H1 (cell line): ENCODE results near the gene MPPED1. TPM values are rescaled to one million over a fixed set of nuclear protein-coding genes. Genes with fewer than 3 reads are reported as not detected.
A peak's percentile ranks its signal among the peaks of the same experiment; 100 is the strongest.

Experiments used
- BACH1 ChIP-seq: IDR thresholded peaks from 2 replicates; pipeline ENCODE4 v1.6.1; 2012; ENCODE audit warnings: low read length, improper control_type of control experiment
- BCL11A ChIP-seq, 2 experiments: IDR thresholded peaks; one replicate each; pipeline ENCODE4 v1.6.1; 2011; ENCODE audit warnings: low read depth in 2 of 2, low read length in 2 of 2, mild to moderate bottlenecking in 2 of 2
- CBX8 ChIP-seq: fragments of 300-800, 300-1000 bp; sonication (generic); IDR thresholded peaks from 2 replicates; pipeline ENCODE4 v1.7.1; 2016; ENCODE audit warnings: low read depth, low read length, borderline replicate concordance
- CEBPB ChIP-seq: IDR thresholded peaks from 2 replicates; pipeline ENCODE4 v1.6.1; 2012; ENCODE audit warnings: low read depth, low read length
- EZH2 ChIP-seq: fragments of 200-600 bp; sonication (generic); IDR thresholded peaks from 2 replicates; pipeline ENCODE4 v1.7.1; 2012; ENCODE audit warnings: low read depth, mild to moderate bottlenecking, moderate library complexity, low read length, inconsistent platforms; ENCODE audit not compliant: severe bottlenecking
- GABPA ChIP-seq: IDR thresholded peaks from 2 replicates; pipeline ENCODE4 v1.6.1; 2011; ENCODE audit warnings: mild to moderate bottlenecking, low read length, moderate library complexity, borderline replicate concordance; ENCODE audit not compliant: insufficient read depth
- HDAC6 ChIP-seq: IDR thresholded peaks from one replicate; pipeline ENCODE4 v1.7.1; 2012; ENCODE audit warnings: low read depth, mild to moderate bottlenecking, inconsistent platforms, low read length, moderate library complexity
- KDM4A ChIP-seq: IDR thresholded peaks from one replicate; pipeline ENCODE4 v1.7.1; 2012; ENCODE audit warnings: low read depth, mild to moderate bottlenecking, moderate library complexity, low read length, inconsistent platforms; ENCODE audit not compliant: severe bottlenecking
- KDM5A ChIP-seq: fragments of 200-600 bp; IDR thresholded peaks from 2 replicates; pipeline ENCODE4 v1.7.1; 2012; ENCODE audit warnings: mild to moderate bottlenecking, low read length, inconsistent platforms, mixed read lengths
- POLR2A ChIP-seq, 2 experiments: IDR thresholded peaks; 1 replicate in 1 of 2; 2 replicates in 1 of 2; pipeline ENCODE4 v1.6.1; 2011; ENCODE audit warnings: low read depth in 2 of 2, low read length in 2 of 2, mild to moderate bottlenecking in 2 of 2; ENCODE audit errors: control extremely low read depth in 1 of 2
- RAD21 ChIP-seq, 2 experiments: IDR thresholded peaks in 1 of 2; conservative IDR thresholded peaks in 1 of 2; 2 replicates each; pipeline ENCODE4 v1.6.1; 2011; ENCODE audit warnings: low read depth in 2 of 2, low read length in 2 of 2, improper control_type of control experiment in 1 of 2, inconsistent platforms in 1 of 2, mild to moderate bottlenecking in 1 of 2, moderate library complexity in 1 of 2
- RNF2 ChIP-seq: fragments of 200-900, 300-1000 bp; sonication (generic); IDR thresholded peaks from 2 replicates; pipeline ENCODE4 v1.7.1; 2016; ENCODE audit warnings: borderline replicate concordance, low read depth, mild to moderate bottlenecking, antibody characterized with exemption, low read length; ENCODE audit not compliant: poor library complexity, severe bottlenecking; ENCODE audit errors: missing control alignments
- SAP30 ChIP-seq: fragments of 300-600 bp; sonication (generic); IDR thresholded peaks from 2 replicates; pipeline ENCODE4 v1.7.1; 2012; ENCODE audit warnings: low read length, moderate library complexity, mild to moderate bottlenecking, inconsistent platforms; ENCODE audit not compliant: insufficient read depth, insufficient replicate concordance
- SRF ChIP-seq: IDR thresholded peaks from 2 replicates; pipeline ENCODE4 v1.6.1; 2011; ENCODE audit warnings: mild to moderate bottlenecking, low read depth, low read length, moderate library complexity
- TAF1 ChIP-seq: IDR thresholded peaks from 2 replicates; pipeline ENCODE4 v1.6.1; 2011; ENCODE audit warnings: mild to moderate bottlenecking, low read depth, low read length
- polyA plus RNA-seq, 7 experiments: library from polyadenylated mRNA; depleted of rRNA in 3 of 7; stranded (reverse) in 5 of 7; unstranded in 2 of 7; fragments of >200 nt in 5 of 7; fragments of 200-250 nt in 2 of 7; gene quantifications; 1 replicate in 5 of 7; 2 replicates in 1 of 7; 4 replicates in 1 of 7; pipeline versions ENCODE4 v1.2.1 to v1.2.3, GENCODE V29; 2011 to 2013; ENCODE audit warnings: missing spikeins in 2 of 7, mixed read lengths in 2 of 7
- total RNA-seq: library from RNA; stranded (reverse); fragmentation: NEBNext Ultra II Directional; extraction: Animal tissue kit (Norgen Biotek cat#: 25700); gene quantifications from 2 replicates; pipeline ENCODE4 v1.2.1, GENCODE V29; 2021
- TF ChIP-seq, protein P1 (sequence below), 3 experiments: IDR thresholded peaks; 1 replicate in 2 of 3; 2 replicates in 1 of 3; pipeline versions ENCODE4 v1.5.1 to v1.6.1; 2011; ENCODE audit warnings: low read length in 3 of 3, mild to moderate bottlenecking in 3 of 3, inconsistent platforms in 2 of 3, low read depth in 1 of 3, moderate library complexity in 1 of 3; ENCODE audit not compliant: insufficient read depth in 1 of 3; ENCODE audit errors: control extremely low read depth in 1 of 3

MPPED1 gene
- total and polyA plus RNA-seq, 2 of the 8 experiments (the other 6 are each of a cell fraction or from before 2014, with no cell fraction given): 0.29 to 0.37 TPM

DNA sequence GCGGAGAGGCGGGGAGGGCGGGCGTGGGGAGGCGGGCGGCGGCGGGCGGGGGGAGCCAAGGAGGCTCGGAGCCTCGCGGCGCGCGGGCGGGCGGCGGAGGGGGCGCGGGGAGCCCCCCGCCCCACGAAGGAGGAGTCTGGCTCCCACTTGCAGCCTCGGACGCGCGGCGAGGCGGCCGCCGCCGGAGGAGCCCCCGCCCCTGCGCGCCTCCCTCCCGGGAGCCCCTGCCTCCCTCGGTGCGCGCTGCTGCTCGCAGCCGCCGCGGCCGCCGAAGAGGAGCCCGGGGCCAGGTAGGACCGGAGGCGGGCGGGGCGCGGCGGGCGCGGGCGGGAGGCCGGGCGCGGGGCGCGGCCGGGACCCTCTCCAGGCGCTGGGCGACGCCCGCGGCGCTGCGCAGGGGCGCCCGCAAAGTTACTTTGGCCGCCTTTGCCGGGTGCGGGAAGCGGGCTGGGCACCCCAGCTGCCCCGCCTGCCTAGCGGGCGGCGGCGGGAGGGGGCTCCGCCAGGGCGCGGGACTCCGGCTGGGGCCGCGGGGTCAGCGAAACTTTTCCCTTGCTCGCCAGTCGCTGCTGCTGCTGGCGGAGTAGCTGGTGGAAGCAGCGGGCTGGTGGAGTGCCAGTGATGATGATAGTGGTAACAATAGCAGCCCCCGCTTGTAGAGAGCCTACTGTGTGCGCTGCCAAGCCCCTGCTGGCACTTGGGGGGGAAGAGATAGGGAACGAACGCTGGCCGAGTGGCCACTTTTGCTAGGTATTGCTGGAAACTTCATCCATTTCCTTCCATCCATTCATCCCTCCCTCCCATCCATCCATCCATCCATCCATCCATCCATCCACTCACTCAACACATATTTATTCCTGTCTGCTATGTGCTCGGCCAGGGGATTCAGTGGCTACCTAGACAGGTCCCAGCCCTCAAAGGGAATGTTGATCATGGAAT, at the start of gene MPPED1 (continued):
- TF ChIP-seq RAD21 (IDR thresholded peaks at IDR 0.05 in 1 of 2, conservative IDR thresholded peaks at IDR 0.05 in 1 of 2; ENCODE audit: low read depth in 2 of 2, low read length in 2 of 2): no peak
- no peak for TF ChIP-seq TAF1
- no peak for TF ChIP-seq RNF2
- no peak for TF ChIP-seq HDAC6
- TF ChIP-seq, protein P1, sequence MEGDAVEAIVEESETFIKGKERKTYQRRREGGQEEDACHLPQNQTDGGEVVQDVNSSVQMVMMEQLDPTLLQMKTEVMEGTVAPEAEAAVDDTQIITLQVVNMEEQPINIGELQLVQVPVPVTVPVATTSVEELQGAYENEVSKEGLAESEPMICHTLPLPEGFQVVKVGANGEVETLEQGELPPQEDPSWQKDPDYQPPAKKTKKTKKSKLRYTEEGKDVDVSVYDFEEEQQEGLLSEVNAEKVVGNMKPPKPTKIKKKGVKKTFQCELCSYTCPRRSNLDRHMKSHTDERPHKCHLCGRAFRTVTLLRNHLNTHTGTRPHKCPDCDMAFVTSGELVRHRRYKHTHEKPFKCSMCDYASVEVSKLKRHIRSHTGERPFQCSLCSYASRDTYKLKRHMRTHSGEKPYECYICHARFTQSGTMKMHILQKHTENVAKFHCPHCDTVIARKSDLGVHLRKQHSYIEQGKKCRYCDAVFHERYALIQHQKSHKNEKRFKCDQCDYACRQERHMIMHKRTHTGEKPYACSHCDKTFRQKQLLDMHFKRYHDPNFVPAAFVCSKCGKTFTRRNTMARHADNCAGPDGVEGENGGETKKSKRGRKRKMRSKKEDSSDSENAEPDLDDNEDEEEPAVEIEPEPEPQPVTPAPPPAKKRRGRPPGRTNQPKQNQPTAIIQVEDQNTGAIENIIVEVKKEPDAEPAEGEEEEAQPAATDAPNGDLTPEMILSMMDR (IDR thresholded peaks at IDR 0.05; ENCODE audit: control extremely low read depth in 1 of 3, insufficient read depth in 1 of 3, low read depth in 1 of 3, low read length in 3 of 3): no peak
- no peak for TF ChIP-seq BACH1
- no peak for TF ChIP-seq POLR2A (IDR thresholded peaks at IDR 0.05; ENCODE audit: control extremely low read depth in 1 of 2, low read depth in 2 of 2, low read length in 2 of 2)
- TF ChIP-seq SAP30: no peak
- peak; percentile 65 for TF ChIP-seq EZH2
- no peak for TF ChIP-seq GABPA
- no peak for TF ChIP-seq CBX8
- TF ChIP-seq SRF: no peak
- no peak for TF ChIP-seq CEBPB
- TF ChIP-seq BCL11A (IDR thresholded peaks at IDR 0.05; ENCODE audit: low read depth in 2 of 2, low read length in 2 of 2): no peak
- peak; percentile 27 for TF ChIP-seq KDM4A
- no peak for TF ChIP-seq KDM5A
